HS-27A (cell line): ENCODE data around the gene CHMP1B.

Experiments used
- DNase-seq: peaks from one replicate; pipeline ENCODE4 v3.0.0-alpha.2; 2012; ENCODE audit warnings: low read depth, missing footprints

CHMP1B gene

DNA sequence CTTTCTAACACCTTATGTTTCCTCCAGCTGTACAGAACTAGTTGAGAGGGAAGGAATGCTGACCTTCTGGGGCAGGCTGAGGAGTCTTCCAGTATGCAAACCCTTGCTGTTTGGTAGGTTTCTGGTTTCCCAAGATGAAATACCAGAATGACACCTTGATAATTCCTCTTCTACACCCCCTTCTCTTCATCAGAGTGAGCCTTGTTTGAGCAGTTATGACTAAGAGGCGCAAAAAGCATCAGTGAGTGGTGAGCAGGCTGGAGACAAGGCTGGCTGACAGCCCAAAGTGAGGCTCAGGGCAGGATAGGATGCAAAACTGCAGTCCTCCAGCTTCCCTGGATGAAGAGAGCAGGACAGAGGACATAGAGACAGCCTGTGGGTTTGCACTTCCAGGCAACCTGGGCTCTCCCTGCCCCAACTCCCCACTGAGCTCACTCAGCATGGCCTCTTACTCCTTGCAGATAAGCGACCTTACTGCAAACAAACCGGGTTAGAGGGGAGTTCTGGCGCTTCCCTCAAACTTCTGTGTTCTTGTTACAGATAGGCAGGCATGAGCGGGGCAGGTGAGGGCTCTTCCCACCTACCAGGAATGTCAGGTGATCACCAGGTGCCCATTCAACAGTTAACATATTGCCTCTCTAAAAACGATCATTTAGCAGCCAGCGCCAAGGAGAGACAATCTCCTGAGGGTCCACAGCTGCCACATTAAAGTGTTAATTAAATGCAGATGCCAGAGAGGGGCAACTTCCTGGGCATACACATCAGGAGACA is 51.5 kb downstream of the CHMP1B start:
- DNase-seq, result no peak
